OCI-M2 (cell line): ENCODE data around the gene GFAP.

Source experiments
- DNase-seq: peaks from one replicate; lab custom pipeline; 2025; ENCODE audit not compliant: unreplicated experiment; lab: John Stamatoyannopoulos, UW

Gene GFAP

DNA sequence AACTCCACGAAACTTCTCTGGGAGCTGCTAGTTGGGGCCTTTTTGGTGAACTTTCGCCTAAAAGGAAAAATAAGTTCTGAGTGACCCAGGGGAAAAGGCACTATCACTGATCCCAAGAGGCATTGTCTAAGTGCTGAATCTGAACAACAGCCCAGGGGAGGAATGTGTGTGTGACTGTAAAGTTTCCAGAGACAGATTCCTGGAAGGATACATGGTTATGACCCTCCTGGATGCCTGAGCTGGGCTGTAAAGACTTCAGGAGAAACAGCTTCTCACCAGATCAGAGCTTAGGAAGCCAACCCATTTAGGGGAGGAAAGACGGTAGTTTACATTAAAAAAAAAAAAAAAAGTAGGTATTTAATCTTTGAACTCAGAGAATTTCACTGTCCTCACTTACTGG lies 47.5 kb downstream of the GFAP start:
- DNase-seq: no peak

- no peak for DNase-seq
These were observed 49.4 kb downstream of the GFAP start for GRCh38 chr17:44865931-44866330.

- DNase-seq: no peak
These were observed 50.1 kb downstream of the GFAP start for GRCh38 chr17:44865231-44865660.

GRCh38 chr17:44864831-44865230 lies 50.5 kb downstream of the GFAP start:
- DNase-seq: no peak

DNA sequence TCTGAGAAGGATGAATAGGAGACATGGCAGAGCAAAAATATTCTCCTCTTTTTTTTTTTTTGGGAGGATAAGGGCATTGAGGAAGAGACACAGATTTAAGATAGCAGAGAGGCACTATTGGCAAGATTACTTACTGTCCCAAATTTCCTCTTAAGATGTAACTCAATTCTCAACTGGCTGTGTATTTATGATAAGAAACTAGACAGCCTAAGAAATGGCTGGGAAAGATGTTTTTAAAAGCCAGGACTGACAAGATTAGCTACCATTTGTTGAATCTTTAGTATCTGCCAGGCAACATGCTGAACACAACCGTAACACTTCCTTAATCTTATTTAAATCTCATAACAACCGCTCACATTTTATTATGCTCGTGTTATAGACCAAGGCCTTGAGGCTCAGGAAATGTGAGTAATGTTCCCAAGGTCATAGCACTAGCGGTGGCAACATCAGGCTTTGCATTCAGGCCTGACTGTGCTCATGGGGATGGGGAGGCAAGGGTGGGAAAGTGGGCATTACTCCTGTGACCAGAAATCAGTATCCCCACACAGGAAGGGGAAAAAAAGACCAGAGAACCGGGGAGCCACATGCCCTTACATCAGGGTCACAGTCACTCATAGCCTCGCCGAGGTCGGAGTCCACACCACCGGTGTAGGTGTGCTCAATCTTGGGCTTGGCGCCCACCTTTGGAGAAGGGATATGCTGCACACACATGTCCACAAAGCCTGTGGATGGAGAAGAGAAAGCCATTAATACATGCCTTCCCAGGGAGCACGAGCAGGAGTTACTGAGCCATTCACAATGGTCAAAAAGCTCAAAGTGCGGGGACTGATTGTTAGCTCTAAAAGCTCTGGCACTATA lies 52.0 kb downstream of the GFAP start:
- DNase-seq: no peak

- no peak for DNase-seq
These were observed 52.9 kb downstream of the GFAP start for GRCh38 chr17:44862278-44862914.

DNA sequence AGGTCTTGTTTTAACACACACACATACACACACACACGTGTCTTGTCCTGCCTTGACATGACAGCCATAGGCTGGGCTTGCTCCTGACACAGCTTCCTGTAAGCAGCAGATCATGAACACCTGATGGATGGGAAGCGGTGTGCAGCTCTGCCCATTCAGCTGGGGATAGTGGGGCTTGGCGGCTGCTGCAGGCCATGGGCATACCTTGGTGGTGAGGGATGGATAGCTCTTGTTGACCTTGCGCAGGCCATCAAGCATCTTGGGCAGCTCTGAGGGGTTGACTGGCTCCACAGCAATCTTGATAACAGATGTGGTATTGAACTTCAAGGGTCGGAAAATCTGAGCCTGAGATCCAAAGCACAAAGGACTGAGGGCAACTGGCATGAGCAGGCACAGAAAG lies 55.6 kb downstream of the GFAP start:
- DNase-seq: no peak

- no peak for DNase-seq
These were observed 61.1 kb downstream of the GFAP start for GRCh38 chr17:44854192-44854591.
